GM13976 (cell line): ENCODE data around the gene SIGLEC9.

Source experiments
- DNase-seq: peaks from one replicate; pipeline ENCODE4 v3.0.0; 2012; ENCODE audit warnings: low spot score
- in situ Hi-C: fragments of 300-500 bp; cut with MboI; formaldehyde crosslinking; loops from one replicate; pipeline ENCODE4 v1.12.0; 2022; ENCODE audit warnings: low sequenced_read_pairs, mixed read lengths, inconsistent platforms; ENCODE audit not compliant: unreplicated experiment
- TF ChIP-seq, protein P1 (sequence below): IDR thresholded peaks from 2 replicates; pipeline ENCODE4 v1.5.1; 2012; ENCODE audit warnings: borderline replicate concordance, mild to moderate bottlenecking; ENCODE audit not compliant: insufficient read depth; ENCODE audit errors: extremely low read depth, missing control alignments, control extremely low read depth

SIGLEC9 gene

DNA sequence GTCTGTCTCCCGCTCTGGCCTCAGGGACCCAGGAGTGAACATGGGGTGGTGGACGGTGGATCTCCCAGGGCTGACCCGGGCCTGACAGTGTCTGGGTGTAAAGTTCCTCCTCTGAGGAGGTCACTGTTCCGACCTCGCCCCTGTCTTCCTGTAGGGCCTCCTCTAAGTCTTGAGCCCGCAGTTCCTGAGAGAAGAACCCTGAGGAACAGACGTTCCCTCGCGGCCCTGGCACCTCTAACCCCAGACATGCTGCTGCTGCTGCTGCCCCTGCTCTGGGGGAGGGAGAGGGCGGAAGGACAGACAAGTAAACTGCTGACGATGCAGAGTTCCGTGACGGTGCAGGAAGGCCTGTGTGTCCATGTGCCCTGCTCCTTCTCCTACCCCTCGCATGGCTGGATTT, at the start of gene SIGLEC9:
Gene SIGLEC9, plus strand, starts transcription at position 178 of the 400 bp plus-strand sequence. Its CDS starts 69 bp downstream, at position 247.
- in situ Hi-C loops, result no loop called here
- TF ChIP-seq, protein P1, sequence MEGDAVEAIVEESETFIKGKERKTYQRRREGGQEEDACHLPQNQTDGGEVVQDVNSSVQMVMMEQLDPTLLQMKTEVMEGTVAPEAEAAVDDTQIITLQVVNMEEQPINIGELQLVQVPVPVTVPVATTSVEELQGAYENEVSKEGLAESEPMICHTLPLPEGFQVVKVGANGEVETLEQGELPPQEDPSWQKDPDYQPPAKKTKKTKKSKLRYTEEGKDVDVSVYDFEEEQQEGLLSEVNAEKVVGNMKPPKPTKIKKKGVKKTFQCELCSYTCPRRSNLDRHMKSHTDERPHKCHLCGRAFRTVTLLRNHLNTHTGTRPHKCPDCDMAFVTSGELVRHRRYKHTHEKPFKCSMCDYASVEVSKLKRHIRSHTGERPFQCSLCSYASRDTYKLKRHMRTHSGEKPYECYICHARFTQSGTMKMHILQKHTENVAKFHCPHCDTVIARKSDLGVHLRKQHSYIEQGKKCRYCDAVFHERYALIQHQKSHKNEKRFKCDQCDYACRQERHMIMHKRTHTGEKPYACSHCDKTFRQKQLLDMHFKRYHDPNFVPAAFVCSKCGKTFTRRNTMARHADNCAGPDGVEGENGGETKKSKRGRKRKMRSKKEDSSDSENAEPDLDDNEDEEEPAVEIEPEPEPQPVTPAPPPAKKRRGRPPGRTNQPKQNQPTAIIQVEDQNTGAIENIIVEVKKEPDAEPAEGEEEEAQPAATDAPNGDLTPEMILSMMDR, result no peak

DNA sequence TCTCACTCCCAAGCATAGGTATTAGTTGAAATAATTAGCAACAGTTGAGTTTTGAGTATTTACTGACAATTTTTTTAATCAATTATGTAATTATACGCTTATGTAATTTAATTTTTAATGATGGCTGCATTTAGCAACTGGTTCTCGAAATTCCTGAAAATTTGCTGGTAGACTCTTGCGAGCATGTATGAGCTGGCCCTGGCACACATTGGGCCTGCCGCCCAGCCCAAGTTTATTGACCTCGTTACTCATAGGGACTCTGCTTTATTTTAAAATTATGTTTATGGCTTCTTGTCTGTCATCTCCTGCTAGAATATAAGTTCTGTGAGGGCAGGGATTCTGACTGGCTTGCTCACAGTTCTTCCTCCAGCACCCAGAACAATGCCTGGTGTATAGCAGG, 48.7 kb upstream of the SIGLEC9 start:
- DNase-seq, result no peak
- in situ Hi-C loops, result no loop called here

More for the DNA sequence above, at the start of gene SIGLEC9:
- no peak for DNase-seq

DNA sequence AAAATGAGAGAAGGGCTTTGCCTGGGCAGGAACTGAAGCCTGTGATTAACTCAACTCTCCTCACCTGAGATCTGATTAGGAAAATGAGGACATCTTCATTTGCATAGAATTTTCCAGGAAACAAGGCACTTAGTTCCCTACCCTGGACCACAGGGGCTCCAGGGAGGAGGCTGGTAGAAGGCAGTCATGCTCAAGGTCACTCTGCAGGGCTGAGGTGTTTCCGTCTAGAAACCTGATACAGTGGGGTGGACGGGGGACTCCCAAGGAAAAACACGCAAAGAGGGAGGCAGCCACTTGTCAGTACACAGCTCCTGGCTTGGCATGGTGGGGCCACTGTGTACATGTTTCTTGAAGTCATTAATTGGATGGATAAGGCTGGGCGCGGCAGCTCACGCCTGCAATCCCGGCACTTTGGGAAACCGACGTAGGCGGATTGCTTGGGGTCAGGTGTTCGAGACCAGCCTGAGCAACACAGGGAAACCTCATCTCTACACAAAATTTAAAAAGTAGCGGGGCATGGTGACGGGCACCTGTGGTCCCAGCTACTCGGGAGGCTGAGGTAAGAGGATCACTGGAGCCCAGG, 48.0 kb upstream of the SIGLEC9 start:
- DNase-seq, result no peak
- TF ChIP-seq, protein P1, result no peak
- in situ Hi-C loops, result no loop called here

More for the DNA sequence above, 48.7 kb upstream of the SIGLEC9 start:
- TF ChIP-seq, protein P1, result no peak

DNA sequence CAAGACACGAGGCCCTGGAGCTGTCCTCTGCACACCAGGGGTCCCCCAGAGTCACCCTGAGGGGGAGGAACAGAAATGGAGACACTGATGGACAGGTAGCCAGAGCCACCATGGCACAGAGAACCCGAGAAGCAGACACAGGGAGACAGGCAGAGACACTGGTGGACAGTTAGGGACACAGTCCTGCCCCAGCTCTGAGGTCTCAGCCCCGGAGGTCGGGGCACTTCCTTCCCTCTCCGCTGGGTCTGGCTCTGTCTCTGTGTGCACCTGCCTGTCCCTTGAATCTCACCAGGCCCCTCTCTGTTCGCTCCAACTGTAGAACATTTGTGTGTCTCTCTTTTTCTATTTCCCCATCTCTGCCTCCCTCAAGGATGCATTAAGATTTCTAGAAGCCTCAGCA, 46.6 kb upstream of the SIGLEC9 start:
- no peak for DNase-seq
- TF ChIP-seq, protein P1, result no peak
- in situ Hi-C loops, result no loop called here

DNA sequence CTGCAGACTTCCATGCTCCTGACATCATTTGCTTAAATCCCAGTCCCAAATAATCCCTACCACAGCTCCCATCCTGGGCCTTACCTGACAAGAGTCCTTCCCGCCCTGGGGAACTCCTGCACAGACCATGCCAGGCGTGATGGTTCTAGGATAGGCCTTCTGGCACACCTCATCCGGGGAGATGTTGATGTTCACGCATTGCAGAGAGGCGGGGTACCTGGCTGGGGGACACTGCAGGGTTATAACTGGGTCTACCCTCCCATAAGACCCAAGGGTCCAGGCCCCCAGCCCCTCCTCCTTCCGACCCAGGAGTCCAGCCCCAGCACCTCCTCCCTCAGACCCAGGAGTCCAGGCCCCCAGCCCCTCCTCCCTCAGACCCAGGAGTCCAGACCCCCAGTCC, 46.0 kb upstream of the SIGLEC9 start:
- no peak for DNase-seq
- TF ChIP-seq, protein P1, result no peak
- in situ Hi-C loops, result no loop called here

DNA sequence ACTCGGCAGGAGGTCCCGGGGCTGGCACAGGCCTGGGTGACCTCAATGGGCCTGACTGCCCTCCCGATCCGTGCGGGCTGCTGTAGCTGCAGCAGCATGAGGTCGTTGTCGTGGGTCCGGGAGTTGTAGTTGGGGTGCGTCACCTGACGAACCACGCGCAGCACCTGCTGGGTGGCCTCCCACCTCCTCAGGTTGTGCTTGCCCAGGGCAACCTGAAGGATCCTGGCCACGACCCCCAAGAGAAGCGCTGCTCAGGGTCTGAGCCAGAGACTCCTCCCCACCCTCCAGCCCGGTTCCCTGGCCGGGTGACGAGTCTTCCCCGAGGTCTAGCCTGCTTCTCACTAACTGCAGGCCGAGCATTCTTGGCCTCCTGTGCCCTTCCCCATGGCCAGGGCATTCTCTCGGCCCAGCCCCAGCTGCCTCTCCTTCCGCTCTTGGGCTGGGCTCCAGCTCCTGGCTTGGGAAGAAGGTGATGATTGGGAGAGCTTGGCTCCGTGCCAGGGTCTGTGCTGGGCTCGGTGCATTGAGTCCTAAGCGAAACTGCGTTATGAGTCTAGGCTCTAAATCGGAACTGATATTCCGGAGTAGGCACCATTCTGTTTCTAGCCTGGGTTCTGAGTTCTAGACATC, 45.1 kb upstream of the SIGLEC9 start:
- DNase-seq, result no peak
- in situ Hi-C loops, result no loop called here
- TF ChIP-seq, protein P1, result no peak
